Glomerular endothelial cell (primary cell): ENCODE data around the gene SMO. TPM values are rescaled to one million over a fixed set of nuclear protein-coding genes. Genes with fewer than 3 reads are reported as not detected.
"Not testable (repeated sequence)": the region's sequence is repeated elsewhere in the genome, so short reads cannot be mapped to it uniquely, and the experiment has no call there.

ENCODE experiments used
- DNase-seq: peaks from one replicate; pipeline ENCODE4 v3.0.0-alpha.2; 2011; ENCODE audit warnings: low read depth, low spot score; ENCODE audit errors: extremely low read depth
- total RNA-seq: library from RNA; depleted of rRNA; stranded (reverse); fragments of >200 nt; gene quantifications from 2 replicates; pipeline ENCODE4 v1.2.3, GENCODE V29; 2015

The SMO gene
- total RNA-seq, 1 donor from 2014 or later: 6.2 TPM

GRCh38 chr7:129169171-129169671 is 19.2 kb upstream of the SMO start:
- no peak for DNase-seq

GRCh38 chr7:129169686-129170440 is 18.6 kb upstream of the SMO start:
- no peak for DNase-seq

- DNase-seq: no peak
These were observed 17.9 kb upstream of the SMO start for GRCh38 chr7:129170441-129171021.

DNA sequence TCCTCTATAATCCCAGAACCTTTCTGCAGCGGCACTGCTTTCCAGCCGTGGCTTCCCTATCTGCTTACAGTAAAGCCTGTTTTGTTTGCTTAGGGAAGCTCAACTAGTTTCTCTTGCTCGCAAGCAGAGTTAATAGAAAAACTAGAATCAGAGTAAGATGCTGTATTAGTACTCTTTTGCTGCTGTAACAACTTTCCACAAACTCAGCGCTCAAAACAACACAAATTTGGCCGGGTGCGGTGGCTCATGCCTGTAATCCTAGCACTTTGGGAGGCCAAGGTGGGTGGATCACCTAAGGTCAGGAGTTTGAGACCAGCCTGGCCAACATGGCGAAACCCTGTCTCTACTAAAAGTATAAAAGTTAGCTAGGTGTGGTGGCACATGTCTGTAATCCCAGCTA is 14.6 kb upstream of the SMO start:
- not testable (repeated sequence) for DNase-seq

DNA sequence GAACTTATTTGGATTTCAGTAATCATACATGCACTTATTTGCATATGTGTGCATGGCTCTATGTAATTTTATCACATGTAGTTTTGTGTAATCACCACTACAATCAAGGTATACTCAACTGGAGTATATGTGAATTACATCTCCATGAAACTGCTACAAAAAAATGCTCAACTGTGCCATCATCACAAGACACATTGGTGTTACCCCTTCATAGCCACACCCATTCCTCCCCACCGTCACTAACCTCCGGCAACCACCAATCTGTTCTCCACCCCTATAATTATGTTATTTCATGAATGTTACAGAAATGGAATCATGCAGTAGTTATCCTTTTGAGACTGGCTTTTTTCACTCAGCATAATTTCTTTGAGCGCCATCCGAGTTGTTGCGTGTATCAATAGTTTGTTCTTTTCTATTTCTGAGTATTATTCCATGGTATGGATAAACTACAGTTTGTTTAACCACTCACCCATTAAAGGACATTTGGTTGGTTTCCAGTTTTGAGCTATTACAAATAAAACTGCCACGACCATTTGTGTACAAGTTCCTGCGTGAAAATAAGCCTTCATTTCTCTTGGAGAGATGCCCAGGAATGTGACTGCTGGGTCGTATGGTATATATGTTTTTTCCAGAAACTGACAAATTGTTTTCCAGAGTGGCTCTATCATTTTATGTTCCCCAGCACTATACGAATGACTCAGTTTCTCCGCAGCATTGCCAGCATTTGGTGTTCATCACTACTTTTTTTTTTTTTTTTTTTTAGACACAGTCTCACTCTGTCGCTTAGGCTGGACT is 11.3 kb upstream of the SMO start:
- no peak for DNase-seq

GRCh38 chr7:129184981-129185670 is 3.3 kb upstream of the SMO start:
- no peak for DNase-seq

GRCh38 chr7:129186749-129187260 is 1.6 kb upstream of the SMO start:
- DNase-seq: no peak

GRCh38 chr7:129187681-129188371 is 607 bp upstream of the SMO start:
- DNase-seq: no peak

DNA sequence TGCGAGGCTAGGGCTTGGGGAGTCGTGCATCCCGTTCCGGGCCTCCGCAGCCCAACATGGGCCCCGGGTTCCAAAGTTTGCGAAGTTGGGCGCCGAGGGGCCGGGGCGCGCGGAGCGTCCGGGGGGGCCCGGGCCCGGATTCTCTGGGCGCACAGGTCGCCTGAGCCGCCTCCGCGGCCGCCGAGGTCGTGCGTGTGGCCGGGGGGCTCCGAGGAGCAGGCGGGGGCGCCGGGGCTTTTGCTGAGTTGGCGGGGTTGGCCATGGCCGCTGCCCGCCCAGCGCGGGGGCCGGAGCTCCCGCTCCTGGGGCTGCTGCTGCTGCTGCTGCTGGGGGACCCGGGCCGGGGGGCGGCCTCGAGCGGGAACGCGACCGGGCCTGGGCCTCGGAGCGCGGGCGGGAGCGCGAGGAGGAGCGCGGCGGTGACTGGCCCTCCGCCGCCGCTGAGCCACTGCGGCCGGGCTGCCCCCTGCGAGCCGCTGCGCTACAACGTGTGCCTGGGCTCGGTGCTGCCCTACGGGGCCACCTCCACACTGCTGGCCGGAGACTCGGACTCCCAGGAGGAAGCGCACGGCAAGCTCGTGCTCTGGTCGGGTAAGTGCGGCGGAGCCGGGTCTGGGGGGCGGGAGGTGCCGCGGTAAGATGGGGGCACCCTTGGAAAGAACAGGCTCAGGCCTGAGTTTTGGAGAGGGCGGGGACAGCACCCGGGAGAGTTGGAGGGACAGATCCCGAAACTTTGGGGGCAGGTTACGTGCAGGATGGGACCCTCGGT is 643 bp downstream of the SMO start:
- DNase-seq: no peak

DNA sequence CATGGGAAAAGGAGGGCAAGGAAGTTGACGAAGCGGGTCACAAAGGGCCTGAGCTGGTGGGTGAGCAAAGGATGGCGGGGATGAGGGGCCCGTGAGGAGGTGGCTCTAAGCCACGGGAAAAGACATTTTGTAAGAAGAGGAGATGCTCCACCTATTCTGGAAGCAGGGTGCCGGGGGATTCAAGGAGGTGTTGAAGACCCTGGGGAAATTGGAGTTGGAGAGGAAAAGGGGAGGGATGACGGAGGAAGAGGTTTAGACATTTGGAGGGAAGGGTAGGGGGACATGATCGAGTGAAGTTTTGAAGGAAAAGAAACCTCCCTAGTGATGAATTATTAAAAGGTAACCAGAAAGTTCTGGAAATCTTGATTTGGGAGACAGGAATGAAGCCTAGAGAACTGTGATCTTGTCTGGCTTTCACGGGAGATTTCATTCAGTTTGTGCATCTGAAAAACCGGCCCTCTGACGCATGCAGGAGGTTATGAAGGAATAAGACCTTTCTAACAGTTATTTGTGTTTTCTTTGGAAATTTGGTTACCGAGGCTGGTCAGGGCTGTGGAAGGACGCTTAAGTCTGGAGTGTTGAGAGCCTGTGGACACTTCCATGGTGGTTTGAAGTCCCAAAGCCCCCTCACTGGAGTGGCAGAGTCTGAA is 1.4 kb downstream of the SMO start:
- no peak for DNase-seq

DNA sequence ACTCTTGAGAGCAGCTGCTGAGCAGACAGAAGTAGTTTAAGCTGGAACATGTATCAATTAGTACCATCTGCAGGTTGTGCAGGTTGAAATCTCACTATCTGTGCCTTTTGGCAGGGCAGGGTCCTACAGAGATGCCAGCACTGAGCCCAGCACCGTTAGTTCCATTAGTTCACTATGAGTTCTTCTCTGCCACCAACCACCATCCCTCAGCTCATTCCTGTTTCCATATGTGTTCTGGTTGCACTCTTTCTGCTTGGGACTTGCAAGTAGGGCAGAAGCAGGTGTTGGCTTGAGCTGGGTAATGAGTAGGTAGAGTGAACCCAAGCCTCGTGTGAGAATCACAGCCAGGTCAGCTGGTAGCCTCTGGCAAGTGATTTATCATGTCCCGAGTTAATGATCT is 2.8 kb downstream of the SMO start:
- no peak for DNase-seq

DNA sequence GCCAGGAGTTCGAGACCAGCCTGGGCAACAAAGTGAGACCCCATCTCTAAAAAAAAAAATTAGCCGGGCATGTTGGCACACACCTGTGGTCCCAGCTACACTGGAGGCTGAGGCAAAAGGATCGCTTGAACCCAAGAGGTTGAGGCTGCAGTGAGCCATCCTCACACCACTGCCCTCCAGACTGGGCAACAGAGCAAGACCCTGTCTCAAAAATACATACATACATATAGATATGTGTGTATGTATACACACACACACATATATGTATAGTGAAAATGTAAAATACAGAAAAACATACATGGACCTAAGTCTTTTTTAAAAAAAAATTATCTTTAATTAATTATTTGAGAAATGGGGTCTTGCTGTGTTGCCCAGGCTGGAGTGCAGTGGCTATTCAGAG is 5.5 kb downstream of the SMO start:
- no peak for DNase-seq

- no peak for DNase-seq
These were observed 9.3 kb downstream of the SMO start for GRCh38 chr7:129197771-129198170.

- no peak for DNase-seq
These were observed 11.0 kb downstream of the SMO start for GRCh38 chr7:129199406-129199805.

DNA sequence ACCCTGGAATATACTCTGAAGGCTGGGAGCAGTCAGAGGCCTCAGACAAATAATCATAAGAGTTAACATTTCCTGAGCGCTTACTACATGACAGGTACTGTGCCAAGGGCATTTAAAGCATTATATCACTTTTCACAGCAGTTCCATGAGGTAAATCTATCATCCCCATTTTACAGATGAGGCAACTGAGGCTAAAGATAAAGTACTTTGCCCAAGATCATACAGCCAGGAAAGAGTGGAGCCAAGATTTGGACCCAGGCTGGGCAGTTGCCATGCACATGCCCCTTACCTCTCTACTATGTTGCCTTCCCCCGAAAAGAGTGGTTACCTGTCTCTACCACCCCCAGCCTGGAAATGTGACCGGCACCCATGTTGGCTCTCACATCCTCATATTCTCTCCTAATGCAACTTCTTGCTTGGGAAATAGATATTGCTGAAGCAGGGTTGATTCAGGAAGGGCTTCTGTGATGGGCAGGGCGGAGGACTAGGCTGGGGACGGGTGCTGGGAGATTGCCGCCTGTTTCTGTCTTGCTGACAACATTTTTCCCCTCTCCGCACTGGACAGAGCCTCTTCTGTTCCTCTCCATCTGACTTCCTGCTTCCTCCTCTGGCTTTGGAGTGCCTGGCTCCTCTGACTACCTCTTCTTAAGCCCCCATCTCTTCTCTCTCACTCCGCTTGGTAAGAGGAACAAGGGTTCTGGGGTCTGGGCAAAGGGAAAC is 13.8 kb downstream of the SMO start:
- DNase-seq: no peak

DNA sequence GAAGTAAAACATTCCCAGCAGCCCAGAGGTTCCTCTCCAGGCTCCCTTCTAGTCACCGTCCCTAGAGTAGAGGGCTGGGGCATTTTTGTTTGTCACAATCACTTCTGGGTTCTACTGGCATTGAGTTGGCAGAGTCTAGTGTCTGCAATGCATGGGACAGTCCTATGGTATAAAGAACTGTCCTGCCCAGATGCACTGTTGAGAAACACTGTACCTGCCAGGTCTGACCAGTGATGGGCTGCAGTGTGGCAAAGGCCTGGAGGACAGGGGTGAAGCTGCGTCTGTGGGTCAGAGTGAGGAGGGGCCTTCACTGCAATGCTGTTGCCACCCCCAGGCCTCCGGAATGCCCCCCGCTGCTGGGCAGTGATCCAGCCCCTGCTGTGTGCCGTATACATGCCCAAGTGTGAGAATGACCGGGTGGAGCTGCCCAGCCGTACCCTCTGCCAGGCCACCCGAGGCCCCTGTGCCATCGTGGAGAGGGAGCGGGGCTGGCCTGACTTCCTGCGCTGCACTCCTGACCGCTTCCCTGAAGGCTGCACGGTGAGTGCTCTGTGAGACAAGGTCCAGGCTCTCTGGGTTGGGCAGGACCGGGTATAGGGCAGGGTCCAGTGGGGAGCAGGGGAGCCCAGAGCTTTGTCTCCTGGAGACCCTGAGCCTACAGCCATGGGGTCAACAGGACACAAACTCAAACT is 14.8 kb downstream of the SMO start:
- DNase-seq: no peak

DNA sequence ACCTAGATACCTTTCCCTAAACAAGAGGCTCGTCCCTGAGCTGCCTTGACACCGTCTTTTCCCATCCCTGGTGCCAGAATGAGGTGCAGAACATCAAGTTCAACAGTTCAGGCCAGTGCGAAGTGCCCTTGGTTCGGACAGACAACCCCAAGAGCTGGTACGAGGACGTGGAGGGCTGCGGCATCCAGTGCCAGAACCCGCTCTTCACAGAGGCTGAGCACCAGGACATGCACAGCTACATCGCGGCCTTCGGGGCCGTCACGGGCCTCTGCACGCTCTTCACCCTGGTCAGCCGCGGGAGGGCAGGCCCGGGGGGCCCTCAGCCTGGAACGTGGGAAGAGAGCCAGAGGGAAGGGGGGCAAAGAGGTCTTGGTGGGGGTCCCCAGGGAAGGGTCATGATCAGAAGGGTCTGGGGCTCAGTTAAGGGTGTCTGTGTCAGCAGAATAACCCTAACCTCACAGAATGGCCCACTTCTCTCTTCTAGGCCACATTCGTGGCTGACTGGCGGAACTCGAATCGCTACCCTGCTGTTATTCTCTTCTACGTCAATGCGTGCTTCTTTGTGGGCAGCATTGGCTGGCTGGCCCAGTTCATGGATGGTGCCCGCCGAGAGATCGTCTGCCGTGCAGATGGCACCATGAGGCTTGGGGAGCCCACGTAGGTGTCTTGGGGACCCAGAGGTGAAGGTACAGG is 16.8 kb downstream of the SMO start:
- DNase-seq: no peak
